HepG2 (cell line): ENCODE results near the gene NFIC. TPM values are rescaled to one million over a fixed set of nuclear protein-coding genes. Genes with fewer than 3 reads are reported as not detected.
A peak's percentile ranks its signal among the peaks of the same experiment; 100 is the strongest.

Experiments
- ARNT2 ChIP-seq: sonication (generic); formaldehyde crosslinking; IDR thresholded peaks from 2 replicates; pipeline ENCODE4 v1.8.0; 2022; ENCODE audit warnings: mild to moderate bottlenecking, low read depth, missing genetic modification reagents, moderate library complexity
- ATM ChIP-seq: fragments of 450-650 bp; IDR thresholded peaks from 2 replicates; pipeline ENCODE4 v1.7.1; 2017; ENCODE audit warnings: mild to moderate bottlenecking, borderline replicate concordance
- HOXA3 ChIP-seq: sonication (generic); formaldehyde crosslinking; IDR thresholded peaks from 2 replicates; pipeline ENCODE4 v1.5.0; 2020; ENCODE audit warnings: missing genetic modification reagents
- KDM5B ChIP-seq: sonication (generic); formaldehyde crosslinking; IDR thresholded peaks from 2 replicates; pipeline ENCODE4 v1.4.0; 2020; ENCODE audit warnings: missing genetic modification reagents, mild to moderate bottlenecking, borderline replicate concordance
- KLF16 ChIP-seq, 2 experiments: sonication (generic) in 1 of 2; formaldehyde crosslinking in 1 of 2; IDR thresholded peaks; 2 replicates each; pipeline versions ENCODE4 v1.6.1 to v1.8.0; 2016 to 2023; ENCODE audit warnings: missing genetic modification reagents in 2 of 2, missing compliant biosample characterization in 1 of 2
- MEIS2 ChIP-seq: sonication (generic); formaldehyde crosslinking; IDR thresholded peaks from 2 replicates; pipeline ENCODE4 v1.9.0; 2021; ENCODE audit warnings: mild to moderate bottlenecking, missing genetic modification reagents
- NR2F1 ChIP-seq, 2 experiments: fragments of 450-650 bp in 1 of 2; formaldehyde crosslinking in 1 of 2; IDR thresholded peaks; 2 replicates each; pipeline versions ENCODE4 v1.5.0 to v1.6.1; 2016 to 2020; ENCODE audit warnings: mild to moderate bottlenecking in 1 of 2, missing compliant biosample characterization in 1 of 2, missing genetic modification reagents in 1 of 2, moderate library complexity in 1 of 2
- RXRA ChIP-seq: sonication (generic); formaldehyde crosslinking; IDR thresholded peaks from 2 replicates; pipeline ENCODE4 v1.5.1; 2020; ENCODE audit warnings: missing genetic modification reagents
- RXRB ChIP-seq: IDR thresholded peaks from 2 replicates; pipeline ENCODE4 v1.6.1; 2016; ENCODE audit warnings: borderline replicate concordance, missing genetic modification reagents, missing compliant biosample characterization
- SAP130 ChIP-seq: IDR thresholded peaks from 2 replicates; pipeline ENCODE4 v1.6.1; 2016; ENCODE audit warnings: low read depth
- SKI ChIP-seq: fragments of 450-650 bp; IDR thresholded peaks from one replicate; pipeline ENCODE4 v1.6.1; 2018; ENCODE audit warnings: mild to moderate bottlenecking; ENCODE audit not compliant: partially characterized antibody
- SOX13 ChIP-seq, 3 experiments: fragments of 450-650 bp in 1 of 3; sonication (generic) in 1 of 3; formaldehyde crosslinking in 1 of 3; IDR thresholded peaks in 2 of 3; conservative IDR thresholded peaks in 1 of 3; 2 replicates each; pipeline versions ENCODE4 v1.5.0 to v1.6.1; 2016 to 2020; ENCODE audit warnings: antibody characterized with exemption in 1 of 3, mild to moderate bottlenecking in 1 of 3, missing compliant biosample characterization in 1 of 3, missing genetic modification reagents in 1 of 3, moderate library complexity in 1 of 3
- SOX6 ChIP-seq, 2 experiments: fragments of 450-650 bp in 1 of 2; sonication (generic) in 1 of 2; formaldehyde crosslinking in 1 of 2; IDR thresholded peaks; 2 replicates each; pipeline versions ENCODE4 v1.4.0 to v1.6.1; 2017 to 2020; ENCODE audit warnings: antibody characterized with exemption in 1 of 2, mild to moderate bottlenecking in 1 of 2, missing genetic modification reagents in 1 of 2
- TAF15 ChIP-seq: fragments of 200-400 bp; formaldehyde crosslinking; IDR thresholded peaks from one replicate; pipeline ENCODE4 v1.6.1; 2018; ENCODE audit warnings: mild to moderate bottlenecking, low read depth, low read length; ENCODE audit not compliant: poor library complexity, severe bottlenecking
- TBX2 ChIP-seq: sonication (generic); formaldehyde crosslinking; IDR thresholded peaks from 2 replicates; pipeline ENCODE4 v1.5.0; 2020; ENCODE audit warnings: missing genetic modification reagents, mild to moderate bottlenecking, borderline replicate concordance
- WIZ ChIP-seq: sonication (generic); formaldehyde crosslinking; IDR thresholded peaks from 2 replicates; pipeline ENCODE4 v1.5.1; 2020; ENCODE audit warnings: mild to moderate bottlenecking, missing genetic modification reagents
- ZFP91 ChIP-seq: sonication (generic); formaldehyde crosslinking; IDR thresholded peaks from 2 replicates; pipeline ENCODE4 v1.9.0; 2022; ENCODE audit warnings: missing genetic modification reagents, mild to moderate bottlenecking, borderline replicate concordance
- ZNF253 ChIP-seq: sonication (generic); formaldehyde crosslinking; IDR thresholded peaks from 2 replicates; pipeline ENCODE4 v1.8.0; 2022; ENCODE audit warnings: mild to moderate bottlenecking, missing genetic modification reagents, borderline replicate concordance
- ZNF33B ChIP-seq: sonication (generic); formaldehyde crosslinking; IDR thresholded peaks from 2 replicates; pipeline ENCODE4 v1.5.1; 2020; ENCODE audit warnings: mild to moderate bottlenecking, missing genetic modification reagents
- ZNF749 ChIP-seq: sonication (generic); formaldehyde crosslinking; IDR thresholded peaks from 2 replicates; pipeline ENCODE4 v1.8.0; 2022; ENCODE audit warnings: mild to moderate bottlenecking, missing genetic modification reagents, moderate library complexity, borderline replicate concordance
- ZNF775 ChIP-seq: sonication (generic); formaldehyde crosslinking; IDR thresholded peaks from 2 replicates; pipeline ENCODE4 v1.4.0; 2020; ENCODE audit warnings: missing genetic modification reagents, mild to moderate bottlenecking, moderate library complexity, borderline replicate concordance
- polyA plus RNA-seq, 8 experiments: library from polyadenylated mRNA; depleted of rRNA in 3 of 8; stranded (reverse) in 7 of 8; unstranded in 1 of 8; fragments of >200 nt; fragmentation: Illumina TruSeq in 4 of 8; extraction: Trizol in 4 of 8; gene quantifications; 2 replicates each; pipeline versions ENCODE4 v1.2.1 to v1.2.3, GENCODE V29; 2011 to 2016; ENCODE audit warnings: low read depth in 4 of 8, missing spikeins in 1 of 8, mixed read lengths in 1 of 8; ENCODE audit not compliant: insufficient read depth in 1 of 8
- total RNA-seq, 5 experiments: library from RNA; depleted of rRNA; stranded (reverse); fragments of >200 nt; fragmentation: Illumina TruSeq; extraction: Trizol; gene quantifications; 2 replicates each; pipeline ENCODE4 v1.2.3, GENCODE V29; 2016; ENCODE audit warnings: low read depth in 1 of 5
- TF ChIP-seq, protein P1 (sequence below): sonication (generic); formaldehyde crosslinking; IDR thresholded peaks from 2 replicates; pipeline ENCODE4 v1.4.0; 2020; ENCODE audit warnings: missing genetic modification reagents
- TF ChIP-seq, protein P2 (sequence below): sonication (generic); formaldehyde crosslinking; IDR thresholded peaks from 2 replicates; pipeline ENCODE4 v1.5.1; 2020; ENCODE audit warnings: missing genetic modification reagents, mild to moderate bottlenecking, borderline replicate concordance

NFIC gene
- total and polyA plus RNA-seq, 2 of the 13 experiments (the other 11 are each of a cell fraction or from before 2014, with no cell fraction given) = 1.3 to 2.5 TPM

- TF ChIP-seq ZFP91 (peak; percentile 72), NR2F1 (CRISPR knock-in tag; IDR thresholded peaks at IDR 0.05) (0 out of 4 replicates have a peak, but pooled peaks have one; percentile 18 to 37), RXRB (CRISPR knock-in tag) (peak; percentile 87), ZNF749 (CRISPR knock-in tag) (0 out of 2 replicates have a peak, but pooled peaks have one; percentile 52), ARNT2 (peak; percentile 32; the same call in 1 of the 2 replicates), SOX6 (IDR thresholded peaks at IDR 0.05) (no peak), SOX6 (CRISPR knock-in tag; IDR thresholded peaks at IDR 0.05) (peak; percentile 75), WIZ (no peak), SAP130 (CRISPR knock-in tag) (peak; percentile 78), RXRA (CRISPR knock-in tag) (peak; percentile 84), MEIS2 (CRISPR knock-in tag) (peak; percentile 49; the same call in 1 of the 2 replicates), TAF15 (no peak), HOXA3 (CRISPR knock-in tag) (peak; percentile 87), ZNF253 (CRISPR knock-in tag) (0 out of 2 replicates have a peak, but pooled peaks have one; percentile 23), SKI (peak; percentile 81), ZNF33B (CRISPR knock-in tag) (no peak), KLF16 (CRISPR knock-in tag; IDR thresholded peaks at IDR 0.05) (no peak), KDM5B (CRISPR knock-in tag) (peak; percentile 60; the same call in 1 of the 2 replicates), SOX13 (IDR thresholded peaks at IDR 0.05) (no peak), SOX13 (CRISPR knock-in tag; conservative IDR thresholded peaks at IDR 0.05 in 1 of 2, IDR thresholded peaks at IDR 0.05 in 1 of 2) (peak in 1 of 2 experiments; percentile 70; a peak in 2 of 4 replicates), ZNF775 (no peak), TBX2 (CRISPR knock-in tag) (peak; percentile 73), ATM (no peak)
- TF ChIP-seq, protein P1, sequence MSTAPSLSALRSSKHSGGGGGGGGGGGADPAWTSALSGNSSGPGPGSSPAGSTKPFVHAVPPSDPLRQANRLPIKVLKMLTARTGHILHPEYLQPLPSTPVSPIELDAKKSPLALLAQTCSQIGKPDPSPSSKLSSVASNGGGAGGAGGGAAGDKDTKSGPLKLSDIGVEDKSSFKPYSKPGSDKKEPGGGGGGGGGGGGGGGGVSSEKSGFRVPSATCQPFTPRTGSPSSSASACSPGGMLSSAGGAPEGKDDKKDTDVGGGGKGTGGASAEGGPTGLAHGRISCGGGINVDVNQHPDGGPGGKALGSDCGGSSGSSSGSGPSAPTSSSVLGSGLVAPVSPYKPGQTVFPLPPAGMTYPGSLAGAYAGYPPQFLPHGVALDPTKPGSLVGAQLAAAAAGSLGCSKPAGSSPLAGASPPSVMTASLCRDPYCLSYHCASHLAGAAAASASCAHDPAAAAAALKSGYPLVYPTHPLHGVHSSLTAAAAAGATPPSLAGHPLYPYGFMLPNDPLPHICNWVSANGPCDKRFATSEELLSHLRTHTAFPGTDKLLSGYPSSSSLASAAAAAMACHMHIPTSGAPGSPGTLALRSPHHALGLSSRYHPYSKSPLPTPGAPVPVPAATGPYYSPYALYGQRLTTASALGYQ = no peak
- TF ChIP-seq, protein P2, sequence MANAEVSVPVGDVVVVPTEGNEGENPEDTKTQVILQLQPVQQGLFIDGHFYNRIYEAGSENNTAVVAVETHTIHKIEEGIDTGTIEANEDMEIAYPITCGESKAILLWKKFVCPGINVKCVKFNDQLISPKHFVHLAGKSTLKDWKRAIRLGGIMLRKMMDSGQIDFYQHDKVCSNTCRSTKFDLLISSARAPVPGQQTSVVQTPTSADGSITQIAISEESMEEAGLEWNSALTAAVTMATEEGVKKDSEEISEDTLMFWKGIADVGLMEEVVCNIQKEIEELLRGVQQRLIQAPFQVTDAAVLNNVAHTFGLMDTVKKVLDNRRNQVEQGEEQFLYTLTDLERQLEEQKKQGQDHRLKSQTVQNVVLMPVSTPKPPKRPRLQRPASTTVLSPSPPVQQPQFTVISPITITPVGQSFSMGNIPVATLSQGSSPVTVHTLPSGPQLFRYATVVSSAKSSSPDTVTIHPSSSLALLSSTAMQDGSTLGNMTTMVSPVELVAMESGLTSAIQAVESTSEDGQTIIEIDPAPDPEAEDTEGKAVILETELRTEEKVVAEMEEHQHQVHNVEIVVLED (CRISPR knock-in tag) = 0 out of 2 replicates have a peak, but pooled peaks have one; percentile 24
Measured at GRCh38 chr19:3409346-3410064, 43.1 kb downstream of the NFIC start (continued).
